DMS114 treated with DMSO at 0.1 percent for 48 hours (cell line): Measurements from ENCODE around the gene HAUS8.

Source experiments
- DNase-seq: peaks from one replicate; lab custom pipeline; 2025; ENCODE audit not compliant: unreplicated experiment; lab: John Stamatoyannopoulos, UW

Gene HAUS8

DNA sequence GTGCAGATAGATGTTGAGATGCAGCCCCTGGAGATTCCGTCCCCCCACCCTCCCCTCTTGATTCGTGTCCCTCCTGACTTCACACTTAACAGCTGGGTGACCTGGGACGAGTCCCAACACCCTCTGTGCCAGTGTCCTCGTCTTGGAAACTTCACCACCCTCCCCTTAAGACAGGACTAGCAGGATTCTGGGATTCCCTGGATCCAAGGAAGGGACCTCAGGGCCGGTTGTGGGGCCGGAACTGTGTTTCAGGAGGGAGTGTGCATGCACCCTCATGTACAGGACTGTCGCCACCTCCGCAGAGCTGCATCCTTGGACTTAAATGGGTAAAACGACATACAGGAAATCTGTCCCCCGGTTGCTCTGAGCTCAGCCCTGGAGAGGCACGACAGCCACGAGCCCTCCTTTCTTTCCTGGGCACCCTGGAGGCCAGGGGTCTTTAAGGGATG is 1.3 kb upstream of the HAUS8 start:
- DNase-seq: no peak

DNA sequence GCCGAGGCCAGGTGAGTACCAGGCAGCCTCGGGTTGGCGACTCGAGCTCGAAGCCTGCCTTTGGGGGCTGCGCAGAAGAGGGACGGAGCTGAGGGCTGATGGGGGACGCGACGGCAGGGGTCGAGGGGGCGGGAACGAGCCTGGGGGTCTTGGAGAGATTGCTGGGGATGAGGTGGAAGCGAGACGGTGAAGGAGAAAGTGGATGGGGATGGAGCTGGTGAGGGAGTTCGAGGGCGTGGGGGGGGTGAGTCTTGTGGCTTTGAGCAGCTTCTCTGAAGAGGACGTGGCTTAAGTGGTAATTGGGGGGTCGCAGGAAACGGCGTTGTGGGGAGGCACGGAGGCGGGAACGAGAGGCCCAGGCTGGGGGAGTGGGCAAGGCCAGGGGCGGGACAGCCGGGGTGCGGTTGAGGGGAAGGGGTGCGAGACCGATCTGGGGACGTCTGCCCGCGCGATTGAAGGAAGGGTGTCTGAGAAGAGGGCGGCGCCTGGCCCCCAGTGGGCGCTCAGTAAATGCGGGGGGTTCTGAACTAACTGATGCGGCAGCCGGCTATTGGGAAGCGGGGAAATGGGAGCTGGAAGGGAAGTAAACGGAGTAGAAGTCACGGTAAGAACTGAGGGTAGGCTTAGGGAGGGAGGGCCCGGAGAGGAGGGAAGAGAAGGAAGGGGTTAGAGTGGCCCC is 751 bp upstream of the HAUS8 start:
- DNase-seq: no peak

DNA sequence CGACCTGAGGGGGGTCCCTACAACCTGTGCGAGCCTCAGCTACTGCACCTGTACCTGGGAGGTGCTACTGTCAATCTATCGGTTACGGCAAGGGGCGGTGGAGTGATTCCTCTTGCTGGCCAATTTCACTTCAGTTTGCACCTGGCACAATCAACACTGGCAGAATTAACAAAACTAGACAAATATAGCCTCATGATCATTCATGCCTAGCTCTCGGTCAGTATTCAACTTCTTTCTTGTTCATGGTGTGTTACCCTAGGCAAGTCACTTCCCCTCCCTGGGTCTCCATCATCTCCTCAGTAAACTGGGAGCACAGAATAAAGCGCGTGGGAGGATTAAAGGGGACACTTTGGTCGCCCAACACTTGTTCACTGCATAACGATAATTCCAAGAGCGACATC is 618 bp downstream of the HAUS8 start:
- no peak for DNase-seq

DNA sequence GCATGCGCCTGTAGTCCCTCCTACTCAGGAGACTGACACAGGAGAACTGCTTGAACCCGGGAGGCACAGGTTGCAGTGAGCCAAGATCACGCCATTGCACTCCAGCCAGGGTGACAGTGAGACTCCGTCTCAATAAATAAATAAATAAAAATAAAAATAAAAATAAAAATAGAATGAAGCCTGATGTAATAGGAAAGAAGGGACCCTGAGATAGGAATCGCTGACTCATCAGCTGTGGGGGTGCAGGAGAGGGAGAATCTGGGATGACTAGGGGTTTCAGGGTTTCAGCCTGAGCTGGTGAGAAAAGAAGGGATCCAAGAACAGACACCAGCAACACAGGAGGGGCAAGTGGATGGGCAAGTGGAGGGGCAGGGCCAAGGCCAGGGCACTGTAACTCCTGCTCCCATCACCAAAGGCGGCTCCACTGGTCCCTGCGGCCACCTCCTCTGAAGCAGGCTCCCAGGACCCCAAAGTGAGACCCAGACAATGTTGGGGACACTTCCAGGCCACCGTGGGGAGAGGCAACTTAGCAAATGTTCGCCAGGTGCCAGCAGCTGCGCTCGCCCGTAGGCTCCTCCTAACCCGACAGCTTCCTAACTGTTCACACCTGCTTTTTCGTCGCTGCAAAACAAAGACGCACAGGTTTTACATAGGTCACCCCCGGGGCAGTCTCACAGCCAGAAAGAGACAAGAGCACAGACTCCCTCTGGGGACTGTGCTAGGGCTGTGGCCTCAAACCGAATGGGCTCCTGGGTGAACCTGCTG is 1.2 kb downstream of the HAUS8 start:
- no peak for DNase-seq

DNA sequence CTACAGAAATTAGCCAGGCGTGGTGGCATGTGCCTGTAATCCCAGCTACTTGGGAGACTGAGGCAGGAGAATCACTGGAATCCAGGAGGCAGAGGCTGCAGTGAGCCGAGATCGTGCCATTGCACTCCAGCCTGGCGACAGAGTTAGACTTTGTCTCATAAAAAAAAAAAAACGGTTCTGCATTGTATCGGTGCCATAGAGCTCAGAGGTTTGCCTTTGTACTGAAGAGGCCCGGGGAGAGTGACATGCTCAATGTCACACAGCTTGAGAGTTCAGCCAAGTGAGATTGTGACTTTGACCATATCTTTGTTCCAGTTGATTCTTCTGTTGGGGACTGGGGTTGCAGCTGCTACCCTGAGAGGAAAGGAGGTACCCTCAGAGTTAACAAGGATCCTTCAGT is 4.3 kb downstream of the HAUS8 start:
- DNase-seq: no peak

DNA sequence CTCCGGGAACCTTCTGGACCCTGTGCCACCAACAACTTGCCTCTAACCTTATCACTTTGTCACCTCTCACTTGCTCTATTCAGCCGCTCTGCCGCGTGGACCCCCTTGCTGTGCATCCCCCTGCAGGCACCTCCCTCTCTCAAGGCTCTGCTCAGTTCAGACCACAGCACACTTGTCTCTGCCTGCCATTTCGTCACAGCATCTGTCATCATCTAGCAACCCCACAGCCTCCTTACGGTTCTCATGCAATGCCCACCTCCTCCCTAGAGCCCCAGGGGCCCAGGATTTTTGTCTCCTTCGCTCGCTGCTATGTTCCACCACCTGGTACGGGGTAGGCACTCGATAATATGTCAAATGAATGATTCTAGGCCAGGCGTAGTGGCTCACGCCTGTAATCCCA is 4.8 kb downstream of the HAUS8 start:
- no peak for DNase-seq

DNA sequence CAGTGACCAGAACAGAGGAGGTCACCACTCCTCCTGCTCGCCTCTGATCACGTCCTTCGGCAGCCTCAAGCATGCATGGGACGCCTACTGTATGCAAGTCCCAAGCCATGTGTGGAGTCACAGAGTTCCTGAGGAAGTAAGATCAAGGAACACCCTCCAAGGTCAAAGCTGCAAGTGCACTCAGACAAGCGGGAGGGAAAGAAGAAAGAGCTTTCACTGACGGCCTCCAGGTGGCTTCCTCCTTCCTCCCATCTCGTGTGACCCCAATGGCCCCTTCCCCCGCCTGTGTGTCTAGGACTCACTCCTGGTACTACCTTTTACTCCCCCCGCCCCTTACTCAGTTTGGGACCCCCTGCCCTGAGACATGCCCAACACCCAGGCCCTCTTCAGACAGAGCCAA is 6.1 kb downstream of the HAUS8 start:
- no peak for DNase-seq

DNA sequence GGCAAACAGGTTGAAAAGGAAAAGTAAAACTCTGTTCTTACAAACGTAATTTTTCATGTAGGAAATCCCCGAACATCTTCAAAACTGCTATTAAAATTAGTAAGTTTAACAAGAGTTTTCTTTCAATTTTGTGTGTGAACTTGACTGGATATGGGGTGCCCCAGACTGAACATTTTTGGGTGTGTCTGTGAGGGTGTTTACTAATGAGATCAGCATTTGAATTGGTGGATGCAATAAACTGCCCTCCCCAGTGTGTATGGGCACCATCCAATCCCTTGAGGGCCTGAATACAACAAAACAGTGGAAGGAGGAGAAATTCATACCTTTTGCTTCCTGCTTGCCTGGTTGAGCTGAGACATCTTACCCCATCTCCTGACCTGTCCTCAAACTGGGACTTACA is 11.8 kb downstream of the HAUS8 start:
- DNase-seq: no peak

DNA sequence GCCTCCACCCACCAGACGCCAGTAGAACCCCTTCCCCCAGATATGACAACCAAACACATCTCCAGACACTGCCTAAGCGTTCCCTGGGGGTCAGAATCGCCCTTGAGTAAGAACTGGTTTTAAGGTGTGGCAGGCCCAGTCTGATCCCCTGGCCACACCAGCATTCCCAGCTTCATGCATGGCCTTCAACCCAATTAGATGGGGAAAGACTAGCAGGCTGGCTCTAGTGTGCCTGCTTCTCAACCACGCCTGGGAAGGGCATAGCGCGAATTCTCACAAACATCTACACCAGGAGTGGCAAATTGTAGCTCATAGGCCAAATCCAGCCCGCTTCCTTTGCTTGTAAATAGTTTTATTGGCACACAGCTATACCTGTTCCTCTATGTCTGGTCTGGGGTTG is 13.6 kb downstream of the HAUS8 start:
- no peak for DNase-seq

DNA sequence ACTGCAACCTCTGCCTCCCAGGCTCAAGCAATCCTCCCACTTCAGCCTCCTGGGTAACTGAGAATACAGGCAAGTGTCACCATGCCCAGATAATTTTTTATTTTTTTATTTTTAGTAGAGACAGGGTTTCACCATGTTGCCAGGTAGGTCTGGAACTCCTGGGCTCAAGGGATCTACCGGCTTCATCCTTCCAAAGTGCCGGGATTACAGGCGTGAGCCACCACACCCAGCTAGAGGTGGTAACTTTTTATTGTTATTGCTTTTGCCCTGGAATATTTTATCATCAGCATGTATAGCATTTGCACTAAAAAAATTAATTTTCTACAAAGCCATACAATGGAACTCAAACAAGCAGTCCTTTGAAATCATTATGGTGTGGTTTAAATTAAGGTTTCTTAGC is 14.0 kb downstream of the HAUS8 start:
- no peak for DNase-seq

DNA sequence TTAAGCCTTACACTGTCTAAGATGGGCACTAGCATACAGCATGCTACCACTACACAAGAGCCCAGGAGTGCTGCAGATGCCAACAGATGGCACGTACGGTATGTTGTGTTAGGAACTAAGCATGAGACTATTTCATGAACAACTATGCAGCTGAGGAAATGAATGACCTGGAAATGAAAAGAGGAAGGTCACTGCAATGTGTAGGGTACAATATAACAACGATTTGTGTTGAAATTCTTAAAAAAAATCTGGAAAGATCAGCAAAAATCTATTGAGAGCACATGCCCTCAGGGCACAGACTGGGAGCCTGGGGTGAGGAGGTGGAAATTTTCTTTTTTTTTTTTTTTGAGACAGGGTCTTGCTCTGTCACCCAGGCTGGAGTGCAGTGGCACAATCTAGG is 14.4 kb downstream of the HAUS8 start:
- no peak for DNase-seq

DNA sequence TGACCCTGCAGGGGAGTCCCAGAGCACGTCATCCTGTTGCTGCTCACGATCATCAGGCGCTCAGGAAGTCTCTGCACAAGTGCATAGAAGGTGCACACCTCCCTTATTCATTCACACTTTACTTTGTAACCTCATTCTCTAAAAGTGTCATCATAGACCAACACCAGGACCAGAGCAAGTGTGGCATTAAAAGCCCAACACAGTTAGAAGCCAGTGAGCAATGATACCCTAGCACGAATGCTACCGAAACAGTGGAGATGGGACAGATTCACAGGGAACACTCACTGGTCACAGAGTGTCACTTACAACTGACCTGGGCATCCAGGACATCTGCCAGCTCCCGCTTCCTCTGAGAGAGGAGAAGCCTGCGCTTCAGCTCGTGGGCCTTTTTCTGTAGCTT is 17.0 kb downstream of the HAUS8 start:
- DNase-seq: peak; percentile 14

DNA sequence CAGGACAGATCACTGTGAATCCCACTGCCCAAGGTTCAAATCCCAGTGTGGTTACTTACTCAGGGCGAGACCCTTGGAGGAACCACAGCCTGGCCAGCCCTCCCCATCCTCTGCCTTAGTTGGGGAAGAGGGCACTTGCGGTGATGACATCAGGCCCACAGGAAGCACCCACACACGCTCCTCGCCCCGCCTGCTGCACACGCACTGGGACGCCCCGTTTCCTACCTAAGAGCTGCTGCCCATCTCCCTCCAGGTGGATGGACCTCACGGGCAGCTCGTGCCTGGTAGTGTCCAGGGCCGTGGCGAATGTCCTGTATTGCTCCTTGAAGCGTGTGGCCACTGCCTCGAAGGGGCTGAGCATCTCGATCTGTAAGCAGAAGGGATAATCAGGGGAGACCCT is 19.6 kb downstream of the HAUS8 start:
- DNase-seq: no peak

DNA sequence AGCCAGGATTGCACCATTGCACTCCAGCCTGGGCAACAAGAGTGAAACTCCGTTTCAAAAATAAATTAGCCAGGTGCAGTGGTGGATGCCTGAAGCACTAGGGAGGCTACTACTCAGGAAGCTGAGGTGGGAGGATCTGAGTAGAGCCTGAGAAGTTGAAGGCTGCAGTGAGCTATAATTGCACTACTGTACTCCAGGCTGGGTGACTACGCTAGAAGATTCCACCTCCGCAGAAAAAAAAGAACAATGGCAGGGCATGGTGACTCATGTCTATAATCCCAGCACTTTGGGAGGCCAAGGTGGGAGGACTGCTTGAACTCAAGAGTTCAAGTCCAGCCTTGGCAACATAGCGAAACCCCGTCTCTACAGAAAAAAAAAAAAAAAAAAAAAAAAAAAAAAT is 20.5 kb downstream of the HAUS8 start:
- no peak for DNase-seq

DNA sequence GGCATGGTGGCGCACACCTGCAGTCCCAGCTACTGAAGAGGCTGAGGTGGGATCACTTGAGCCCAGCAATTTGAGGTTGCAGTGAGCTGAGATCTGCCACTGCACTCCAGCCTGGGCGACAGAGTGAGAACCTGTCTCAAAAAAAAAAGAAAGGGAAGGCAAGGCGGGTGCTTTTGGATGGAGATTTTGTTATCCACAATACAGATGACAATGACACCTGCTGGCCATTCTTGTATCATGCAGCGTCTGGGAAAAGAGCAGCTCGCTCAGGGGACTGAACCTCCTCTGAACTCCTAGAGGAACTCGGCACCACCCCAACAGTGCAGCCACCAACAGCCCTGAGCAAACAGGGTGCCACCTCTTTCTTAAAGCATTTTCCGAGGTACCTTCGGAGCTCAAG is 22.8 kb downstream of the HAUS8 start:
- DNase-seq: peak; percentile 43

DNA sequence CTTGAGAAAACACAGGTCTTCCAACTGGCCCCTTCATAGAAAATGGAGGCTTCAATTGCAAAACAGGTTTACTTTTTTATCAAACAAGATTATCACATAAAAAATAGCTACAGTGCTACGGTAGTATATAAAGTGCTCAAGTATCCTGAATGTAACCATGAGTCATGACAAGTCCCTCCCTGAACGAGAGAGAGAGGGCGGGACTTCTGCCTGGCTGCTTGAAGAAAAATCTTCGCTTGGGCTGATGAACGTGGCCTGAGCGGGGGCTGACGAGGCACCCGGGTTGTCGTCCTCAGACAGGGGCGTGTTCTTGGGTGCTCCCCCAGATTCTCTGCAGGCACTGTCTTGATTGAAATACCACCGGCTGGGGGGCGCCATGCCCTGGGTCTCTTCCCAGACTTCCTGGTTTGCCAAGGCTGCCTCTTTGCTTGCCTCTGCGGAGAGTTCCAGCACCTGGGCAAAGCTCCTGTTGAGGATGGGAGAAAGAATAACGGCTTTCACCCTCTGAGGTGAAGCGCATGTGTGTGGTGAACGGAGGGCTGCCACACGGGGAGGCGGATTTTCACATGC is 25.5 kb downstream of the HAUS8 start:
- no peak for DNase-seq

DNA sequence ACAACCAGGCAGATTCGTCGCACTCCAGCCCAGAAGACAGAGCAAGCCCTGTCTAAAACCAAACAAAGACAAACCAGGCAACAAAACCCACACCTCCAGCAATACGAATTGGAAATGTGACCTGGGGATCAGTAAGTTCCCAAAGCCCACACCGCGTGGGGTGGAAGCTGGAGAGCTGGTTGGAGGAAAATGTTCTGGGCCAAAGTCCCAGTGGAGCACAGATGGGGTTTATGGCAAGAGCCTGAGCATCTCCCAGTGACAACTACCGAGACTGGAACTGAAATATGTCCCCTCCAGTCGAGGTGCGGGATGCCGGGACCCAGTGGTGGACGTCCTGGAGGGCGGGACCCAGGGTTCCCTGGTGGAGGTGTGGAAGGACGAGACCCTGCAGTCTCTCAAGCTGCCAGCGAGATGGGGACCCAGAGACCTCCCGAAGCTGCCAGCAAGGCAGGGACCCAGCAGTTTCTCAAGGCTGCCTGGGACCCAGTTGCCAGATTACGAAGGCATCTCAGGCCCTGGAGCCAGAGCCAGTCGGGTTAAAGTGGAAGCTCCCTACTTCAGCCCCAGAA is 26.3 kb downstream of the HAUS8 start:
- DNase-seq: no peak

DNA sequence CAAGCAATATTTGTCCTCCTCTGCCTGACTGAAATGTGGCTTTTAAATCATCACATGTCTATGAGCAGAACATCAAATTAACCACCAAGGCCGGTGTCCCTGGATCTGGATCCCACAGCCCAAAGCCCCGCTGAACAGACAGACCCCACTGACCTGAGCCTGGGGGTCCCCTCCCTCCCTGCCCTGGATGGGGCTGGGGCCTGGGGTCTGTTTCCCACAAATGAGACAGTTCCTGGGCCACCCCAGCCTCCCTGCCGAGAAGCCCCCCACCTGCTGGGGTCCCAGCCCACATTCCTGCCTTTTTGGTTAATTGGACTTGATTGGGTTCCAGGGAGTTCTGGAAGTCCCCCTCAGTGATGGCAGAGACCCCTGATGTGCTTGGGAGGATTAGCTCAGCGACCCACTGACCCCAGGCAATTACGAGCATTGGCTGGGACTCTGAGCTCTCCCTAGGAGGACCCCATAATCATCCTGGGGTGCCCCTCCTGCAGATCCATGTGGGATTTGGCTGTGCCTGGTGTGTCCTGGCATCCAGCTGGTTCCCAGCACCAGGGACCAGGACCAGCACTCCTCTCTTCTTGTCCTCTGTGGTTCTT is 29.2 kb downstream of the HAUS8 start:
- DNase-seq: no peak

DNA sequence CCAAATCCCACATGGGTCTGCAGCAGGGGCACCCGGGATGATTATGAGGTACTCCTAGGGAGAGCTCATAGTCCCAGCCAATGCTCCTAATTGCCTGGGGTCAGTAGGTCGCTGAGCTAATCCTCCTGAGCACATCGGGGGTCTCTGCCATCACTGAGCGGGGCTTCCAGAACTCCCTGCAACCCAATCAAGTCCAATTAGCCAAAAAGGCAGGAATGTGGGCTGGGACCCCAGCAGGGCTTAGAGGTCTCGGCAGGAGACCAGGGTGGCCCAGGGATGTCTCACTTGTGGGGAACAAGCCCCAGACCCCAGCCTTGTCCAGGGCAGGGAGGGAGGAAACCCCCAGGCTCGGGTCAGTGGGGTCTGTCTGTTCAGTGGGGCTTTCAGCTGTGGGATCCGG is 31.5 kb downstream of the HAUS8 start:
- no peak for DNase-seq

DNA sequence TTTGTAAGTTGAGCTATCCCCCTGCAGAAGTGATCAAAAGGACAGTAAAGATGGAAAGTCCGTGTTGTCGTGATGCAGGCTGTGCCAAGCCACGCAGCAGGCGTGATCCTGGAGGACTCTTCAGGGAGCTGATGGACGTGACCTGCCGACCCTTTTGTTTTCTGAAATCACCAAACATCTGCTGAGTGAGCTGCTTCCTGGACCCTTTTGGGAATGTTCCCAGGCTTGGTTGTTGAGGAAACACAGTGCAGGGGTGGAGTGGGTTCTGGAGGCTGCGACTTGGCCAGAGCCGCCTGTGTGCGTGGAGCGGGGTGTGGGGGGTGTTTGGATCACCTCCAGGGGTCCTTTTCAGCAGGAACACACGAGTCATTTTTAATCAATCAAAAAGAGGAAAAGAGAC is 33.3 kb downstream of the HAUS8 start:
- no peak for DNase-seq

DNA sequence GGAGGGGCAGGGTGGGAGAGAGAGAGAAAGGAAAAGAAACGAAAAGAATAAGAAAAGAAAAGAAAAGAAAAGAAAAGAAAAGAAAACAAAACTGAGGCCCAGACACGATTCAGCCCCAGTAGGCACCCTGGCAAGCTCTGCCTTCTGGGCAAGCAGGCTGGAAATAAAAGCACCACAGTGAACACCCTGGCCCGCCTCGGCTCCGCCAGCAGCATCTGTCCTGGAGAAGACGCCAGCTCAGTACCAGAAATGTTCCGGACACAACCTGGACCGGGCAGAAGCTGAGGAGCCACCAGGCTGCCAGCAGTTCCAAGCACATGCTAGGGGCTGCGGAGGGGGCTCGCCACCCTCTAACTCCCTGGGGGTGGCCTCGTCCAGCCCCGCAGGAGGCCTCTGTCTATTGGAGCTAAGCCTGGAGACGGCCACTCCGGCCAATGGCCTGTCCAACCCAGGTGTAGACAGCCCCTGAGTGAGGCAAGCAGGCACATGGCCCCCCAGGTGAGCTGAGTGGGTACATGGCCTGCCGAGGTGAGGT is 37.2 kb downstream of the HAUS8 start:
- DNase-seq: no peak

DNA sequence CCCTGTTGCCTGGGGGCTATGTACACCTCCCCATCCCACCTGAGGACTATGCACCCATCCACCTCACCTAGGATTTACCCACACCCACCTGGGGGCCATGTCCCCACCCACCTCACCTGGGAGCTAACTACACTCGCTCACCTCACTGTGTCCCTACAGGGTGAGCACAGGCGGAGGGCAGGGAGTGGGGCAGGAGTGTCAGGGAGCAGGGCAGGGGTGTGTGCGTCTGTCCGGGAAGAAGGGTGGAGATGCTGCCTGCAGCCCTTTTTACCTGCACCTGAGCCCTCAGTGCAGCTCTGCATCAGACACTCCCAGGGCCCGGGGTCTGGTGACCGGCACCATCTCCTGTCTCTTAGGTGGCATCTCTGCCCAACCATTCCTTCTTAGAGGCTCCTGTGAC is 38.1 kb downstream of the HAUS8 start:
- no peak for DNase-seq
